ENCODE results near the gene ASMTL.
"Not testable (repeated sequence)": the region's sequence is repeated elsewhere in the genome, so short reads cannot be mapped to it uniquely, and the experiment has no call there.

- TF ChIP-seq HOXA7 (CRISPR knock-in tag; IDR thresholded peaks at IDR 0.05); AGO2 (optimal IDR thresholded peaks at IDR 0.05; ENCODE audit: low read depth, low read length); TCF7L2 (IDR thresholded peaks at IDR 0.05; ENCODE audit: low read depth, low read length); ZNF660 (CRISPR knock-in tag; IDR thresholded peaks at IDR 0.05; ENCODE audit: borderline replicate concordance, low read depth); U2AF2 (IDR thresholded peaks at IDR 0.05; ENCODE audit: low read depth, low read length); PATZ1 (CRISPR knock-in tag; IDR thresholded peaks at IDR 0.05); REST (IDR thresholded peaks at IDR 0.05; ENCODE audit: borderline replicate concordance in 1 of 2, low read depth in 1 of 2, low read length in 2 of 2); PHB2 (IDR thresholded peaks at IDR 0.05; ENCODE audit: partially characterized antibody); FOXJ3 (CRISPR knock-in tag; IDR thresholded peaks at IDR 0.05; ENCODE audit: borderline replicate concordance); CTCF (CRISPR knock-in tag; IDR thresholded peaks at IDR 0.05); ZBTB37 (CRISPR knock-in tag; IDR thresholded peaks at IDR 0.05): not testable (repeated sequence)
Observed at GRCh38 chrX:1489354-1489753, 36.6 kb upstream of the ASMTL start.
